Measurements from ENCODE around the gene OR1A1.
"Not testable (repeated sequence)": the region's sequence is repeated elsewhere in the genome, so short reads cannot be mapped to it uniquely, and the experiment has no call there.

OR1A1 gene, protein sequence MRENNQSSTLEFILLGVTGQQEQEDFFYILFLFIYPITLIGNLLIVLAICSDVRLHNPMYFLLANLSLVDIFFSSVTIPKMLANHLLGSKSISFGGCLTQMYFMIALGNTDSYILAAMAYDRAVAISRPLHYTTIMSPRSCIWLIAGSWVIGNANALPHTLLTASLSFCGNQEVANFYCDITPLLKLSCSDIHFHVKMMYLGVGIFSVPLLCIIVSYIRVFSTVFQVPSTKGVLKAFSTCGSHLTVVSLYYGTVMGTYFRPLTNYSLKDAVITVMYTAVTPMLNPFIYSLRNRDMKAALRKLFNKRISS

DNA sequence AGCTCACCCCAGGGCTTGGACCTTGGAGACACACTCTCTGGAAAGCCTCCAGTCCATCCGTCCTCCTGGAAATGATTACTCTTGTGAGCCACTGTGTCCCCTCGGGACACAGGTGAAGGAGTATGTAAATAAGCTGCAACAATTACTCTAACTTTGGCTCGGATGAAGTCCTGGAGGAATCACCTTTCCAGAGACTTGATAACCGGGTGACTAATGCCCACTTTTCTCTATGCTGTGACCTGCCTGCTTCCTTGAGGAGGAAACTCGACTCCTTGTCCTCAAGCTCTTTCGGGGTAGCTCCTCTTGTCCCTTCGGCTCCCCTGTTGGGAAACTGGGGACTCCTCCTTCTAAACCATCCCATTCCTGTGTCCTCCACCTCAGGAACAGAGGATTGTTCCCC, at the start of gene OR1A1:
Gene OR1A1, plus strand, starts transcription at position 301 of the 400 bp plus-strand sequence. CDS start 7,954 bp downstream, outside the sequence.
- DNase-seq, result no peak

DNA sequence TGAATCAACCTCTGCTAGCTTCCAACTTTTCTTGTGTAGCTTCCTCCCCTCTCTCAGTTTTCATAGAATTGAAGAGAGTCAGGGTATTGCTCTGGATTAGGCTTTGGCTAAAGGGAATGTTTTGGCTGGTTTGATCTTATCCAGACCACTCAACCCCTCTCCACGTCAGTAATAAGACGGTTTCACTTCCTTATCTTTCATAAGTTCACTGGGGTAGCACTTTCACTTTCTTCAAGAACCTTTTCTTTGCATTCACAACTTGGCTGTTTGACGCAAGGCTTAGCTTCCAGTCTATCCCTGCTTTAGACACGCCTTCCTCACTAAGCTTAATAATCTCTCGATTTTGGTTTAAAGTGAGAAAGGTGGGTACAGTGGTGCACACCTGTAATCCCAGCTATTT, 39.9 kb upstream of the OR1A1 start:
- no peak for DNase-seq

DNA sequence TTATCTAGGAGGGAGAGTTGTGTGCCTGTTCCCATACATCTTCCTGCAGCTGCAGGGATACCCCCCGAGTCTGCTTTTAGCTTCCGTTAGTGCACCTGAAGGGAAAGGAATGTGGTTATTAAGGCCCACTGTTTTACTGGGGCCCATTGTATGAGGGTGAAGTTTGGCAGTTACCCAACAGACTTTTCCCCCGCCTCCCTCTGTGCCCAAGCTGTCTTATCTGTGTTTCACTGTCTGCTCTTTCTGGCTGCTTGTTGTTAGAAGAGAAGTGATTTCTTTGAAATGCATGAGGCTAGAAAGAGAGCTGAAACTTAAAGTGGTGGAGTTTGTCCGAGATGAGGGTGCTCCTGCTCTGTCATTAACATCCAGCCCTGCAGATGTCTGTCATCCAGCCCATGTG, 17.5 kb upstream of the OR1A1 start:
- DNase-seq, result no peak

DNA sequence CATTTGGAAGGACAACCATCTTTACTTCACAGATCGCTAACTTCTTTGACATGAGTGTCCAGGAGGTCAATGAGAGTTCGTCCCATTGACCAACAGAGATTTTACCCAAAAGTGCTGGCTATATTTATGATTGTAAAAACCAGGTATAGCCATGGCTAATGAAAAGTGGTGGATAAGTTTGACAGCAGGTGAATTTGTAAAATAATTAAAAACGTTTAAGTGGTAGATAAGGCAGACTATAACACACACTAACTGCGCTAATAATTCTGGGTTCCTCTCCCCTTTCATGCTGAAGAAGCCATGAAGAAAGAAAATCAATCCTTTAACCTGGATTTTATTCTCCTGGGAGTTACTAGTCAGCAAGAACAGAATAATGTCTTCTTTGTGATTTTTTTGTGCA, 10.2 kb upstream of the OR1A1 start, which contains the start of gene OR1A2:
Gene OR1A2, plus strand, starts transcription at position 301 of the 400 bp plus-strand sequence. Its CDS starts 0 bp downstream, at position 301.
- no peak for DNase-seq

DNA sequence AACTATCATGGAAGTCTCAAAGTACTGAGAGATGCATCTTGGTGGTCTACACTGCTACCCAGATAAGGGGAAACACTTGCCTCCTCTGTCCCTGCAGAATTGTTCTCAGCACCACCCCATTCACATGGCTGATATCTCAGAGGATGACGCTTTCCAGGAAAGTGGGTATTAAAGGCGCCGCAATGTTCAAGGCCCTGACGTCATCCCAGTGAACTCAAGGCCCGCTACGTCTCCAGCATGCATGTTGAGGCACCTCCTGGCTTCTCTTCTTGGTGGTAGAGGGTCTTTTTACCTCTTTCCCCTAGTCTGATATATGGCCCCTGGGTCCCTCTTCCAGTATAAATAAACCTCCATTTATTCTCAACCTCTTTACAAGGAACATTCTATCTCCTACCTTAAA, 1.0 kb downstream of the OR1A1 start:
- no peak for DNase-seq

DNA sequence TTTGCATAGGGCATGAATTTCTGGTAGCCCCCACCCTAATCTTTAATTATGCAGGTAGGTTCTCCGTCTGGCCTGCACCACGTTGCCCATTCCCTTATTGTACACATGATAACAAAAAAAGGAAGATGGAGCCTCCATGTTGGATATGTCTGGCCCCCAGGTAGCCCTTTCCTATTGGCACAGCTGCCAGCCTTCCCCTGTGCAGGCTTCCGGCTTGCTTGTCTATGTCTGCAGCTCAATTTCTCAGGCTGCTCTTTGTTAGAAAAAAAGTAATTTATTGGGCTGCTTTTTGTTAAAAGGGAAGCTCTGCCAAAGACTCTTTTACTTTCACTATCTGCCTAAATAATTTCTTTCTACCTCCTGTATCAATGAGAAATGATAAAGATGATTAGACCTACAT, 5.5 kb downstream of the OR1A1 start:
- no peak for DNase-seq

DNA sequence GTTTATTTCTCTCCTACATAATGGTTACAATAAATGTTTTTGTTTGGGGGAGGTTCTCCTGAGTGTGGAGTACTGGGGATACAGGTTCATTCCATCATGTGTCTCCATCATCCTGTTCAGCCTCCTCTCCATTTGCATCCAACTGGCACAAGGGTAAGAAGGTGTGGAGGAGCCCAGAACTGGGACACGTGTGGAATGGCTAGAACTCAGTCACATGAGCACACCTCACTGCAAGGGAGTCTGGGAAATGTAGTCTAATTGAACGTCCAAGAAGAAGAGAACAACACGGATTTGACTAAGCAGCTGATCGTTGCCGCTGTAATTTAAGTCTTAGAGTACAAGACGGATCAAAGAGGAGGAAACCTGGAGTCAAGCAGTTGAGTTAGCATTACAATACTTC, 6.1 kb downstream of the OR1A1 start:
- no peak for DNase-seq

DNA sequence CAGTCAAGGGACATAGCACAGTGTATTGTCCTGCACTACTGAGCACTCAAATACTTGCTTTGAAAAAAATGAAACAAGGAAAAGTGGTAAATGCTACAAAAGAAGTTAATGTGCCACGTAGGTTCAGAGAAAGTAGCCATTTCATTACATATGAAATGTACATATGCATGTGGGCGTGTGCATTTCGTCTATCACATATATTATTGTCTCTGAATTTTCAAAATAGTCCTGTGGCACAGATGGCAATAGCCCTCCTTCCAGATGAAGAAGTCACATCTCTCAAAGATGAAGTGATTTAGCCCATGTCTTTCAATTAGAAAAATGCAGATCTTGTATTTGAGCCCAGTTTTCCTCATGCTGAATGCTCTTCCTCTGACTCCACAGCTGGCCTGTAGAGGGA, 12.5 kb downstream of the OR1A1 start:
- DNase-seq, result not testable (repeated sequence)

DNA sequence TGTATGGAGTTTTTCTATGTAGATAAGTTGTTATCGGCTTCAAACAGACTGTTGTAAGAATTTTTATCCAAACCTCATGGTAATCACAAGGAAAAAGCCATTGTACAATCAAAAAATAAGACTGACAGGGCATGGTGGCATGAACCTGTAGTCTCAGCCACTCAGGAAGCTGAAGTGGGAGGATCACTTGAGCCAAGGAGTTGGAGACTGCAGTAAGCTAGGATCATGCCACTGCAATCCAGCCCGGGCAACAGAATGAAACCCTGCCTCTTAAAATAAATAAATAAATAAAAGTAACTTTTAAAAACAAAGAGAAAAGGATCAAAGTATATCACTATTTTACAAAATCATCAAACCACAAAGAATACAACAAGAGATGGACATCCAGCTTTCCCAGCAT, 14.4 kb downstream of the OR1A1 start:
- DNase-seq, result no peak

DNA sequence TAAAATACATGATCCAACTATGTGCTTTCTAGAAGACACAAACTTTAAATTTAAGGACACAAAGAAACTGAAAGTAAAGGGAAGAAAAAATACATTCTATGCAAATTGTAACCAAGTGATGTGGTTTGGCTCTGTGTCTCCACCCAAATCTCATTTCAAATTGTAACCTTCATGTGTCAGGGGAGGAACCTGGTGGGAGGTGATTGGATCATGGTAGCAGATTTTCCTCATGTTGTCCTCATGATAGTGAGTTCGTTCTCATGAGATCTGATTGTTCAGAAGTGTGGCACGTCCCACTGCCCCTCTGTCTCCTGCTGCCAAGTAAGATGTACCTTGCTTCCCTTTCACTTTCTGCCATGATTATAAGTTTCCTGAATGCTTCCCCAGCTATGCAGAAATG, 15.0 kb downstream of the OR1A1 start:
- DNase-seq, result no peak

DNA sequence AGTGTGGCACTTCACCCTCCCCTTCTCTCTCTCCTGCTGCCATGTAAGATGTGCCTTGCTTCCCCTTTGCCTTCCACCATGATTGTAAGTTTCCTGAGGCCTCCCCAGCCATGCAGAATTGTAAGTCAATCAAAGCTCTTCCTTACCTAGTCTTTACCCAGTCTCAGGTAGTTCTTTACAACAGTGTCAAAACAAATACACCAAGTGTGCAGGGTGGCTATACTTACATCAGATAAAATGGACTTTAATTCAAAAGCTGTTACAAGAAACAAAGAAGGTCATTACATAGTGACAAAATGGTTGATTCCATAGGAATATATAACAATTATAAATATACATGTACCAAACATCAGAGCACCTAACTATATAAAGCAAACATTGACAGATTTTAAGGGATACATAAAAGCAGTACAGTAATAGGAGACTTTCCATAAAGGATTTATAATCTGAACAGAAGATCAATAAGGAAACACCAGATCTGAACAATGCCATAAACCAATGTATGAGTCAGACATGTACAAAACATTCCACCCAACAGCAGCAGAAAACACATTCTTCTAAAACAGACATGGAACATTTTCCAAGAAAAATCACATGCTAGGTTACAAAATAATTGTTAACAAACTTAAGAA, 17.4 kb downstream of the OR1A1 start:
- not testable (repeated sequence) for DNase-seq

DNA sequence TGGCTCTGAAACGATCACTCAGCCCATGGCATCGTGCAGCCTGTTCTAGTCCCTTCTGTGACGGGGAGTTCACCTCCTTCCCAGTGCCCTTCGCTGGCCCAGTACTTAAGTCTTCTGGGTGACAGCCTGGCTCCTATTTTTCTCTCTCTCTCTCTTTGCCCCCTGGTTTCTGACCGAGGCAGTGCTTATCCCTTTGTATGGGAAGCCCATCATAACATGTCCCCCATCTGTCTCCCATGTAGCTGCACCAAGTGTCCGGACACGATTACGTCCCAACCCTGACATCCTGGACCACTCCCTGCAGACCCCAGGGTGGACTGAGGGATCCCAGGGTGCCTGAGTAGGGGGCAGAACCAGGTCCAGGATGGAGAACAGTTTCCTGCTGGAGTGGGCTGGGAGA, 24.8 kb downstream of the OR1A1 start:
- not testable (repeated sequence) for DNase-seq

DNA sequence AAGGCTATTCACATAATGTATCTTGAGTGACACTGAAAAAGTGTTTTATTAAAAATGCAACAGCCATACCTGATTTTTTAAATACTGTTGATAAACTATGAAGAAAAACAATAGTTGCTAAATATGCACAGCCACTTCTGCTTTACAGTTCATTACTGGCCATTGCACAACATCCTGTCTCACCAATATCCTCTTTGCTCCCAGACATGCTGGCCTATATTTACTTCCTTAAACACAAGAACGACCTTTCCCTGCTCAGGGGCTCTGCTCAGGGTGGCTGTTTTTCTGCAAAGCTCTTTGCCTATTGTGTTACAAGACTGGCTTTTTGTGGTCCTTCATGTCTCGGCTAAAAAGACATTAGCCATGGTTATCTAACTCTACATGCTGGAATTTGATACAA, 31.2 kb downstream of the OR1A1 start:
- DNase-seq, result not testable (repeated sequence)

DNA sequence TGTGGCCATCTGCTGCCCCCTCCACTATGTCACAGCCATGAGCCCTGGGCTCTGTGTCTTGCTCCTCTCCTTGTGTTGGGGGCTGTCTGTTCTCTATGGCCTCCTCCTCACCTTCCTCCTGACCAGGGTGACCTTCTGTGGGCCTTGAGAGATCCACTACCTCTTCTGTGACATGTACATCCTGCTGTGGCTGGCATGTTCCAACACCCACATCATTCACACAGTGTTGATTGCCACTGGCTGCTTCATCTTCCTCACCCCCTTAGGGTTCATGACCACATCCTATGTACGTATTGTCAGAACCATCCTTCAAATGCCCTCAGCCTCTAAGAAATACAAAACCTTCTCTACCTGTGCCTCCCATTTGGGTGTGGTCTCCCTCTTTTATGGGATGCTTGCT, 33.6 kb downstream of the OR1A1 start:
- not testable (repeated sequence) for DNase-seq

DNA sequence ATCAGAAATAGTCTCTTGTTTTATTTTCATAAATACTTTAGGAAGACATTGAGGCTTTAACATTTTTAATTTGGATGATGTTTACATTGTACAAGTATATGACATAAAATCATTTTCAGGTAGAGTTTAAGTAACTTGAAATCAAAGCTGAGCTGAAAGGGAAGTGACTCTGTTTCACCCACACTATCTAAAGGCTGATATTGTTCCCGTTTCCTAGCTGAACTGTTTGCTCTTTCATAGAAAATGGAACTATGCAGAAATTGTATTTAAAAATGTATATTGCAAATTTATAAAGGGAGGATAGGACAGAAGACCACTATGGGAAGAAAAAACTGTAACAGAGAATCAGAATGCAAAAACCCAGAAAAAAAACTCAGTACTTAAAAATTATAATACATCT, 37.4 kb downstream of the OR1A1 start:
- not testable (repeated sequence) for DNase-seq

DNA sequence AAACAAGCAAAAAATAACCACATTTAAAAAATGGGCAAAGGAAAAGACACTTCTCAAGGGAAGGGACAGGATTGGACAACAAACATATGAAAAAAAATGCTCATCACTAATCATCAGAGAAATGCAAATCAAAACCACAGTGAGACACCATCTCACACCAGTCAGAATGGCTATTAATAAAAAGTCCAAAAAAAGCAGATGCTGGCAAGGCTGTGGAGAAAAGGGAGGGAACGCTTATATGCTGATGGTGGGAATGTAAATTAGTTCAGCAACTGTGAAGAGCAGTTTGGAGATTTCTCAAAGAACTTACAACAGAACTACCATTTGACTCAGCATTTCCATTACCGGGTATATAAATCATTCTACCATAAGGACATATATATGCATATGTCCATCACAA, 41.5 kb downstream of the OR1A1 start:
- not testable (repeated sequence) for DNase-seq

DNA sequence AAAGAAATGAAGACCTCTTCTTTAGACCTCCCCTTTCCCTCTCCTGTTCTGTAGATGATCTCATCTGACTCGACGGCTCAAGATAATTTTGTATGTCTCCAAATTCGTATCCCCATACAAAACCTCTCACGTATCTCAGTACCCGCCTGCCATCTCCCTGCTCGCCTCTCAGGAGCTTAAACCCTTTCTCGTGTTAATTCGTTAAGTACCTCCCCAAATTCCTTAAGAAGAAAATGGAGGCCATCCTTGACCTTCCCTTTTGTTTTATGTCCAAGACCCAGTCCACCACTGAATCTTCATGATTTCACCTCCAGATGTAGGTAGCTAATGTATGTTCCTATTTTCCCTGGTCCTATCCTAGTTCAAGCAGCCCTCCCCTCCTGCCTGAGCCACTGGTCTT, 49.1 kb downstream of the OR1A1 start:
- DNase-seq, result no peak

DNA sequence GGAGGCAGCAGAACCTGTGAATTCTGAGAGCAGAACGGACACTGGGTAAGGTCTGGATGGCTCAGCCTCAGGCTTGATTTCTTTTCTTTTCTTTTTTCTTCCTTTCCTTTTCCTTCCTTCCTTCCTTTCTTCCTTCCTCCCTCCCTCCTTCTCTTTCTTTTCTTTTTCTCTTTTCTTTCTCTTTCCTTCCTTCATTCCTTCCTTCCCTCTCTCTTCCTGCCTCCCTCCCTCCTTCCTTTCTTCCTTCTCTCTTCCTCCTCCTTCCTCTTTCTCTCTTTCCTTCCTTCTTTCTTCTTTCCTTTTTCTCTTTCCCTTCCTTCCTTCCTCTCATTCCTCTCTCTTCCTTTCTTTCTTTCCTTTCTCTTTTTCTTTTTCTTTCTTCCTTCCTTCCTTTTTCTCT, 52.7 kb downstream of the OR1A1 start:
- no peak for DNase-seq

DNA sequence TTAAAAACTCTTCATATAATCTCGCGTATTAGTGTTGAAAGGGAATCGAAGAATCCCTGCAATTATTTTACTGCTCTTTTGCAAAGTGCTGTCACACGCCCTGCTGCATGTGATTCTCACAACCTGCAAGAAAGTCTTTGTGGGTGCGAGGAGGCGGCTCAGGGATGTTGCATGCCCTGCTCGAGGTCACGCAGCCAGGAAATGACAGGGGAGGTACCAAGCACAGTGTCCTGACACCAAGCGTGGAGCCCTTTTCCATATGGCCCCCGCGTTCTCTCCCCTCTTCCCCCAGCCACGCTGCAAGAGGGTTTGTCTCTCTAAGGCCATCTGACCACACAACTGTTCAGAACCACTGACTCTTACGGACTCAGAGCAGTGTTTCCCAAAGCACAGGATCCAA, 53.1 kb downstream of the OR1A1 start:
- no peak for DNase-seq

All from right forelimb (tissue), 1 donor.